ENCODE results near the gene ALG10B. TPM values are rescaled to one million over a fixed set of nuclear protein-coding genes. Genes with fewer than 3 reads are reported as not detected.
"Not testable (repeated sequence)": the region's sequence is repeated elsewhere in the genome, so short reads cannot be mapped to it uniquely, and the experiment has no call there.

Gene ALG10B
- total and polyA plus RNA-seq, 2 donors from 2014 or later = 1.7 to 9.3 TPM

DNA sequence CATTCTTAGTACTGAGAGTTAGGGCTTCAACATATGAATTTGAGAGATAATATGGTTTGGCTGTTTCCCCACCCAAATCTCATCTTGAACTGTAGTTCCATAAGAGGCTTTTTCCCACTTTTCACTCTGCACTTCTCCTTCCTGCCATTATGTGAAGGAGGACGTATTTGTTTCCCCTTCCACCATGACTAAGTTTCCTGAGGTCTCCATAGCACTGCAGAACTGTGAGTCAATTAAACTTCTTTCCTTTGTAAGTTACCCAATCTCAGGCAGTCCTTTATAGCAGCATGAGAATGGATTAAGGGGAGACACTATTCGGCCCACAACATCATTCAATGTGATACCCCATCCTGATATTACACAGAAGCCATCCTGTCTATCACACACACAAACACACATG, 36.8 kb upstream of the ALG10B start:
- FAIRE-seq (no peak), DNase-seq (no peak)
- Histone ChIP-seq H3K9ac (ENCODE audit: low read length in 3 of 3) (no peak overlapping the region), H3K36me3 (ENCODE audit: control insufficient read depth in 2 of 3, insufficient read depth in 3 of 3, low read length in 3 of 3) (no peaks in the 10 kb centered on the region), H3K4me1 (ENCODE audit: control insufficient read depth in 2 of 3, insufficient read depth in 2 of 3, low read depth in 1 of 3, low read length in 3 of 3) (no peaks in the 10 kb centered on the region), H3K27me3 (ENCODE audit: control insufficient read depth, insufficient read depth, low read length) (no peaks in the 10 kb centered on the region), H3K27ac (ENCODE audit: low read depth in 2 of 2, low read length in 2 of 2) (no peak overlapping the region), H3K4me3 (ENCODE audit: low read length in 3 of 3) (no peak overlapping the region), H3K9me3 (ENCODE audit: control insufficient read depth in 2 of 3, insufficient read depth in 1 of 3, low read length in 3 of 3) (no peaks in the 10 kb centered on the region)
- TF ChIP-seq, protein P1, sequence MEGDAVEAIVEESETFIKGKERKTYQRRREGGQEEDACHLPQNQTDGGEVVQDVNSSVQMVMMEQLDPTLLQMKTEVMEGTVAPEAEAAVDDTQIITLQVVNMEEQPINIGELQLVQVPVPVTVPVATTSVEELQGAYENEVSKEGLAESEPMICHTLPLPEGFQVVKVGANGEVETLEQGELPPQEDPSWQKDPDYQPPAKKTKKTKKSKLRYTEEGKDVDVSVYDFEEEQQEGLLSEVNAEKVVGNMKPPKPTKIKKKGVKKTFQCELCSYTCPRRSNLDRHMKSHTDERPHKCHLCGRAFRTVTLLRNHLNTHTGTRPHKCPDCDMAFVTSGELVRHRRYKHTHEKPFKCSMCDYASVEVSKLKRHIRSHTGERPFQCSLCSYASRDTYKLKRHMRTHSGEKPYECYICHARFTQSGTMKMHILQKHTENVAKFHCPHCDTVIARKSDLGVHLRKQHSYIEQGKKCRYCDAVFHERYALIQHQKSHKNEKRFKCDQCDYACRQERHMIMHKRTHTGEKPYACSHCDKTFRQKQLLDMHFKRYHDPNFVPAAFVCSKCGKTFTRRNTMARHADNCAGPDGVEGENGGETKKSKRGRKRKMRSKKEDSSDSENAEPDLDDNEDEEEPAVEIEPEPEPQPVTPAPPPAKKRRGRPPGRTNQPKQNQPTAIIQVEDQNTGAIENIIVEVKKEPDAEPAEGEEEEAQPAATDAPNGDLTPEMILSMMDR (IDR thresholded peaks at IDR 0.05; ENCODE audit: borderline replicate concordance, extremely low read depth, insufficient read depth) = no peak
- intact Hi-C loops (cut with DNase I) = no loop called here

DNA sequence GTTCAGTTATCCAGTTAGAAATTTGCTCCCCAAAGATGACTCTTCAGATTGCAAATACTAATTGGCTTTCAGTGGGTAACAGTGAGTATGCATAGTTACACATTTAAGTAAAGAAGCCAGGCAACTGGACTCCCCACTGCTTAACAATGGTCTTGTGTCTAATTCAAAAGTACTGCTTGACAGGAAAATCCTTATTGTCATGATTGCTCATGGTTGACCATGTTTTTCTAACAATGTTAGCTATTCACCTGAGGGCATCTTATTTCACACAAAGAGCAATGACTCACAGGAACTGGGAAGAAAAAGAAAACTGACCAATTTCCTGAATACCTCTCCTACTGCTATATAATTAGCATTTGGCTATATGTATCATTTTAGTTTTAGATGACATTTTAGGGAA, 33.7 kb upstream of the ALG10B start:
- Histone ChIP-seq H3K4me3 (ENCODE audit: low read length in 3 of 3) (no peak overlapping the region), H3K27ac (ENCODE audit: low read depth in 2 of 2, low read length in 2 of 2) (no peak overlapping the region), H3K4me1 (ENCODE audit: control insufficient read depth in 2 of 3, insufficient read depth in 2 of 3, low read depth in 1 of 3, low read length in 3 of 3) (no peaks in the 10 kb centered on the region), H3K9ac (ENCODE audit: low read length in 3 of 3) (no peak overlapping the region), H3K27me3 (ENCODE audit: control insufficient read depth, insufficient read depth, low read length) (no peaks in the 10 kb centered on the region), H3K9me3 (ENCODE audit: control insufficient read depth in 2 of 3, insufficient read depth in 1 of 3, low read length in 3 of 3) (no peaks in the 10 kb centered on the region), H3K36me3 (ENCODE audit: control insufficient read depth in 2 of 3, insufficient read depth in 3 of 3, low read length in 3 of 3) (no peaks in the 10 kb centered on the region)
- TF ChIP-seq, protein P1 (IDR thresholded peaks at IDR 0.05; ENCODE audit: borderline replicate concordance, extremely low read depth, insufficient read depth) = no peak
- no peak for DNase-seq
- no peak for FAIRE-seq
- intact Hi-C loops (cut with DNase I) = no loop called here

DNA sequence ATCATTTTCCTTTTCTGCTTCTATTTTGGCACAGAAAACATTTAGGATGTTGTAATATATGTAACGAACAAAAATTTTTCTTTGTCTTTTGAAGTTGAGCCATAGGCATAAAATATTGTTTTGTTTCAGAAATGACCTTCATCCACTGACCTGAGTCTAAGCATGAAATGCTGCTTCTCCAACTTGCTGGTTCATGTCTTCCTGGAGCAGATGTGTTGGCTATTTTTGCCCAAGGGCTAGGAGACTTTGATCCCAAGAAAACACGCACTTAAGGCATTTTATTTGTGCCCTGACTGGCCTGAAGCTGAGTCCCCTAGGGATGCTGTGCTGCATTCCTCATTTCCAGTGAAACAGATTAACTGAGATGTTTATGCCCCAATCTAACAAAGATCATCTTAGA, 27.2 kb upstream of the ALG10B start:
- no peaks in the 10 kb centered on the region for H3K4me1 ChIP-seq (ENCODE audit: control insufficient read depth in 2 of 3, insufficient read depth in 2 of 3, low read depth in 1 of 3, low read length in 3 of 3)
- no peak overlapping the region for H3K9ac ChIP-seq (ENCODE audit: low read length in 3 of 3)
- FAIRE-seq = no peak
- H3K36me3 ChIP-seq (ENCODE audit: control insufficient read depth in 2 of 3, insufficient read depth in 3 of 3, low read length in 3 of 3) = no peaks in the 10 kb centered on the region
- no peak overlapping the region for H3K27ac ChIP-seq (ENCODE audit: low read depth in 2 of 2, low read length in 2 of 2)
- H3K4me3 ChIP-seq (ENCODE audit: low read length in 3 of 3) = no peak overlapping the region
- H3K9me3 ChIP-seq (ENCODE audit: control insufficient read depth in 2 of 3, insufficient read depth in 1 of 3, low read length in 3 of 3) = no peaks in the 10 kb centered on the region
- H3K27me3 ChIP-seq (ENCODE audit: control insufficient read depth, insufficient read depth, low read length) = no peaks in the 10 kb centered on the region
- no peak for DNase-seq
- intact Hi-C loops (cut with DNase I) = no loop called here
- TF ChIP-seq, protein P1 (IDR thresholded peaks at IDR 0.05; ENCODE audit: borderline replicate concordance, extremely low read depth, insufficient read depth) = no peak

DNA sequence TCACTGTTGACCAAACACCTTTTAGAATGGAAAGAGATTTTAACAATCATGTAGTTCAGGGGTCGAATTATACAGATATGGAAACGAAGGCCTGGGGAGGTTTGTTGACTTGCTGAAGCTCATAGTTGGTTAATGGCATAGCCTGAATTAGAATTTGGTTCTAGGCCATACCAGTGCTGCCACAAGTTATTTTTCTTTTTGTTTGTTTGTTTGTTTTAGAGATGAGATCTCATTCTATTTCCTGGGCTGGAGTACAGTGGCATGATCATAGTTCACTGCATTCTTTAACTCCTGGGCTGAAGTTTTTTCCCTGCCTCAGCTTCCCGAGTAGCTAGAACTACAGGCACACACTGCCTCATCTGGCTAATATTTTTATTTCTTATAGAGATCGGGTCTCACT, 25.4 kb upstream of the ALG10B start:
- TF ChIP-seq, protein P1 (IDR thresholded peaks at IDR 0.05; ENCODE audit: borderline replicate concordance, extremely low read depth, insufficient read depth) = no peak

DNA sequence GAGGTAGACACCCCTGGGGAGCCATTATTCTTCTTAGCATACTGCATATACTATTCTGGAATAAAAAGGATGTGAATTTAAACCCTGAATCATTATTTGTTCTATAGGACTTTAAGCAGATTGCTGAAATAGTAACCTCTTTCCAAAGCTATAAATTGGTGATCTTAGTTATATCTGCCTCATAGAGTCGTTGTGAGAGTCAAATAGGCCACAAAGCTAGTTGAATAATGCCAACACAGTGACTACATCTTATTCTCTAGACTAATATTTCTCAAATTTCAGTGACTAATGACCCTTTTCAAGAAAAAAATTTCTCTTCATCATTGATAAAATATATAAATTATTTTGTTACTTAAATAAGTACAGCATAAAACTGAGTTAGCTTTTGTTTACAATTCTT, 13.6 kb upstream of the ALG10B start:
- DNase-seq; H3K27ac ChIP-seq (ENCODE audit: low read depth in 2 of 2, low read length in 2 of 2); H3K27me3 ChIP-seq (ENCODE audit: control insufficient read depth, insufficient read depth, low read length); intact Hi-C loops (cut with DNase I); H3K9ac ChIP-seq (ENCODE audit: low read length in 3 of 3); H3K4me3 ChIP-seq (ENCODE audit: low read length in 3 of 3); H3K9me3 ChIP-seq (ENCODE audit: control insufficient read depth in 2 of 3, insufficient read depth in 1 of 3, low read length in 3 of 3); FAIRE-seq; H3K4me1 ChIP-seq (ENCODE audit: control insufficient read depth in 2 of 3, insufficient read depth in 2 of 3, low read depth in 1 of 3, low read length in 3 of 3); H3K36me3 ChIP-seq (ENCODE audit: control insufficient read depth in 2 of 3, insufficient read depth in 3 of 3, low read length in 3 of 3): not testable (repeated sequence)

More for the DNA sequence above, 25.4 kb upstream of the ALG10B start:
- Histone ChIP-seq H3K4me1 (ENCODE audit: control insufficient read depth in 2 of 3, insufficient read depth in 2 of 3, low read depth in 1 of 3, low read length in 3 of 3) (no peaks in the 10 kb centered on the region), H3K9me3 (ENCODE audit: control insufficient read depth in 2 of 3, insufficient read depth in 1 of 3, low read length in 3 of 3) (no peaks in the 10 kb centered on the region), H3K27me3 (ENCODE audit: control insufficient read depth, insufficient read depth, low read length) (no peaks in the 10 kb centered on the region), H3K9ac (ENCODE audit: low read length in 3 of 3) (no peak overlapping the region), H3K4me3 (ENCODE audit: low read length in 3 of 3) (no peak overlapping the region), H3K36me3 (ENCODE audit: control insufficient read depth in 2 of 3, insufficient read depth in 3 of 3, low read length in 3 of 3) (no peaks in the 10 kb centered on the region), H3K27ac (ENCODE audit: low read depth in 2 of 2, low read length in 2 of 2) (no peak overlapping the region)
- FAIRE-seq = no peak
- intact Hi-C loops (cut with DNase I) = no loop called here
- no peak for DNase-seq

DNA sequence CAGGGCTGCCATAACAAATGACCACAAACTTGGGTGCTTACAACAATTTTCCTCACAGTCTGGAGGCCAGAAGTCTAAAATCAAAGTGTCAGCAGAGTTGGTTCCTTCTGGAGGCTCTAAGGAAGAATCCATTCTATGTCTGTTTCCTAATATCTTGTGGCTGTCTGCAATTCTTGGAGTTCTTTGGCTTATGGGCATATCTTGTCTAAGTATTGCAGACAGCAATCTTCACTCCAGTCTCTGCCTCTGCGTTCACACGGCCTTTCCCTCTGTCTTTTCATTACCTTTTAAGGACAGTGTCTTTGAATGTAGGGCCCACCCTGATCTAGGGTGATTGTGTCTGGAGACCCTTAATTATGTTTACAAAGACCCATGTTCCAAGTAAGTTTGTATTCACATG, 5.4 kb downstream of the ALG10B start:
- H3K27ac ChIP-seq (ENCODE audit: low read depth in 2 of 2, low read length in 2 of 2); FAIRE-seq; H3K4me3 ChIP-seq (ENCODE audit: low read length in 3 of 3); H3K4me1 ChIP-seq (ENCODE audit: control insufficient read depth in 2 of 3, insufficient read depth in 2 of 3, low read depth in 1 of 3, low read length in 3 of 3); H3K9me3 ChIP-seq (ENCODE audit: control insufficient read depth in 2 of 3, insufficient read depth in 1 of 3, low read length in 3 of 3); DNase-seq; H3K27me3 ChIP-seq (ENCODE audit: control insufficient read depth, insufficient read depth, low read length); H3K9ac ChIP-seq (ENCODE audit: low read length in 3 of 3); H3K36me3 ChIP-seq (ENCODE audit: control insufficient read depth in 2 of 3, insufficient read depth in 3 of 3, low read length in 3 of 3); intact Hi-C loops (cut with DNase I): not testable (repeated sequence)

All from kidney (tissue), 14 donors.